Liver (tissue), 3 donors: ENCODE results near the gene HEG1.

Experiments
- ATF3 ChIP-seq: IDR thresholded peaks from 2 replicates; pipeline ENCODE4 v1.6.1; 2016; ENCODE audit warnings: antibody characterized with exemption
- CTCF ChIP-seq: fragments of 150-350 bp; IDR thresholded peaks from 2 replicates; pipeline ENCODE4 v1.5.1; 2017; ENCODE audit warnings: improper control_type of control experiment, low read depth, low read length; ENCODE audit not compliant: missing input control
- EGR1 ChIP-seq, 2 donors: IDR thresholded peaks; 2 replicates each; pipeline ENCODE4 v1.6.1; 2016 to 2018; ENCODE audit warnings: antibody characterized with exemption in 2 of 2, low read depth in 2 of 2
- GABPA ChIP-seq, 2 donors: IDR thresholded peaks in 1 of 2; conservative IDR thresholded peaks in 1 of 2; 2 replicates each; pipeline ENCODE4 v1.6.1; 2016; ENCODE audit warnings: antibody characterized with exemption in 2 of 2, mild to moderate bottlenecking in 1 of 2, moderate library complexity in 1 of 2
- HNF4A ChIP-seq, 2 donors: conservative IDR thresholded peaks; 2 replicates each; pipeline ENCODE4 v1.6.1; 2016; ENCODE audit warnings: antibody characterized with exemption in 2 of 2, mild to moderate bottlenecking in 2 of 2
- JUND ChIP-seq, 2 donors: IDR thresholded peaks; 2 replicates each; pipeline ENCODE4 v1.6.1; 2016; ENCODE audit warnings: antibody characterized with exemption in 2 of 2
- MAX ChIP-seq: IDR thresholded peaks from 2 replicates; pipeline ENCODE4 v1.6.1; 2016; ENCODE audit warnings: antibody characterized with exemption
- NR2F2 ChIP-seq: IDR thresholded peaks from 2 replicates; pipeline ENCODE4 v1.6.1; 2016; ENCODE audit warnings: antibody characterized with exemption
- RAD21 ChIP-seq, 2 donors: IDR thresholded peaks; 2 replicates each; pipeline ENCODE4 v1.6.1; 2016; ENCODE audit warnings: antibody characterized with exemption in 2 of 2, mild to moderate bottlenecking in 2 of 2
- REST ChIP-seq: IDR thresholded peaks from 2 replicates; pipeline ENCODE4 v1.6.1; 2016; ENCODE audit warnings: antibody characterized with exemption, mild to moderate bottlenecking
- SP1 ChIP-seq: IDR thresholded peaks from 2 replicates; pipeline ENCODE4 v1.6.1; 2018; ENCODE audit warnings: antibody characterized with exemption, mild to moderate bottlenecking
- TAF1 ChIP-seq: conservative IDR thresholded peaks from 2 replicates; pipeline ENCODE4 v1.6.1; 2016; ENCODE audit warnings: antibody characterized with exemption, mild to moderate bottlenecking
- YY1 ChIP-seq: IDR thresholded peaks from 2 replicates; pipeline ENCODE4 v1.6.1; 2016; ENCODE audit warnings: antibody characterized with exemption, mild to moderate bottlenecking
- ZBTB33 ChIP-seq: IDR thresholded peaks from 2 replicates; pipeline ENCODE4 v1.6.1; 2016; ENCODE audit warnings: antibody characterized with exemption
- donor health status: healthy.
- donor health status: healthy.

- no peak for TF ChIP-seq REST
- TF ChIP-seq SP1, result no peak
- TF ChIP-seq GABPA (IDR thresholded peaks at IDR 0.05 in 1 of 2, conservative IDR thresholded peaks at IDR 0.05 in 1 of 2), result no peak
- peak; percentile 9 for TF ChIP-seq CTCF
- TF ChIP-seq TAF1, result no peak
- TF ChIP-seq YY1, result no peak
- no peak for TF ChIP-seq JUND (IDR thresholded peaks at IDR 0.05)
- peak in 1 of 2 donors; percentile 20 for TF ChIP-seq RAD21 (IDR thresholded peaks at IDR 0.05)
- TF ChIP-seq ZBTB33, result no peak
- TF ChIP-seq ATF3, result no peak
- no peak for TF ChIP-seq EGR1 (IDR thresholded peaks at IDR 0.05; ENCODE audit: low read depth in 2 of 2)
- no peak for TF ChIP-seq NR2F2
- TF ChIP-seq HNF4A (conservative IDR thresholded peaks at IDR 0.05), result no peak
- no peak for TF ChIP-seq MAX
Measured at GRCh38 chr3:125059488-125060245, 3.9 kb upstream of the HEG1 start.
